Stomach (tissue), 4 donors: ENCODE results near the gene RECQL5.

Experiments
- CTCF ChIP-seq, 7 experiments: fragments of 450-650 bp in 4 of 7; fragments of 200-600 bp in 3 of 7; sonication (generic) in 3 of 7; IDR thresholded peaks; one replicate each; pipeline ENCODE4 v1.5.1; 2016 to 2019; ENCODE audit warnings: antibody characterized with exemption in 7 of 7, control low read depth in 2 of 7, mild to moderate bottlenecking in 1 of 7
- POLR2A ChIP-seq, 4 donors: fragments of 450-650 bp; IDR thresholded peaks; one replicate each; pipeline ENCODE4 v1.6.1; 2016; ENCODE audit warnings: antibody characterized with exemption in 4 of 4, control low read depth in 2 of 4, mild to moderate bottlenecking in 1 of 4, moderate library complexity in 1 of 4

- TF ChIP-seq CTCF (IDR thresholded peaks at IDR 0.05) (no peak), POLR2A (IDR thresholded peaks at IDR 0.05) (no peak)
Observed at GRCh38 chr17:75704963-75705875, 38.3 kb upstream of the RECQL5 start.
